HCT116 (cell line): ENCODE results near the gene KLF2. TPM values are rescaled to one million over a fixed set of nuclear protein-coding genes. Genes with fewer than 3 reads are reported as not detected.

Source experiments
- ATAC-seq: fragments of 200-7000 bp; cut with Tn5 transposase; 2 replicates; pipeline ENCODE4 v1.9.1; 2020; ENCODE audit warnings: mild to moderate bottlenecking, moderate library complexity
- BruUV-seq: library from RNA; stranded (reverse); fragments of 400-500 nt; replicated peaks from 2 replicates; lab custom pipeline; 2021; lab: Mats Ljungman, UMichigan
- CTCF ChIA-PET: fragments of 300-600 bp; sonication (Branson Sonifier 250); formaldehyde crosslinking; loops from one replicate; lab custom pipeline; 2021; ENCODE audit warnings: antibody characterized with exemption; lab: Charles Lee
- POLR2A ChIA-PET: fragments of 300-600, 350-600 bp; sonication (Branson Sonifier 250); formaldehyde crosslinking; loops from one replicate; lab custom pipeline; 2021; ENCODE audit warnings: antibody characterized with exemption; lab: Charles Lee
- RAD21 ChIA-PET, 2 experiments: fragments of 300-600 bp; sonication (Branson Sonifier 250); formaldehyde crosslinking; loops; one replicate each; lab custom pipeline; 2023; ENCODE audit warnings: low total read pairs in 2 of 2; ENCODE audit not compliant: uncharacterized antibody in 2 of 2, unreplicated experiment in 2 of 2, low non-redundant PET in 1 of 2; lab: Charles Lee
- DNase-seq: peaks from one replicate; pipeline ENCODE4 v3.0.0-alpha.2; 2010; ENCODE audit warnings: low read depth, low spot score
- H2AFZ ChIP-seq: fragments of 200-600 bp; shearing (Covaris generic), sonication (generic); 2 replicates; pipeline ENCODE4 v1.6.1; 2017; ENCODE audit warnings: low read depth, mixed run types, mixed read lengths, antibody characterized with exemption, low read length; ENCODE audit not compliant: poor library complexity, severe bottlenecking
- H3K27ac ChIP-seq: 2 replicates; pipeline ENCODE4 v1.5.1; 2012; ENCODE audit warnings: low read depth, low read length
- H3K27me3 ChIP-seq: fragments of 200-600 bp; sonication (generic); 2 replicates; pipeline ENCODE4 v1.6.1; 2016; ENCODE audit warnings: mixed run types, low read length, mixed read lengths; ENCODE audit not compliant: insufficient read depth
- H3K36me3 ChIP-seq, 2 experiments: fragments of 200-500 bp in 1 of 2; fragments of 200-600 bp in 1 of 2; sonication (Bioruptor generic) in 1 of 2; sonication (generic) in 1 of 2; 2 replicates each; pipeline versions ENCODE4 v1.5.1 to v1.6.1; 2014 to 2016; ENCODE audit warnings: low read length in 2 of 2, inconsistent platforms in 1 of 2, mixed read lengths in 1 of 2, mixed run types in 1 of 2; ENCODE audit not compliant: insufficient read depth in 2 of 2, control insufficient read depth in 1 of 2
- H3K4me1 ChIP-seq, 2 experiments: fragments of 200-600 bp in 1 of 2; sonication (generic) in 1 of 2; 2 replicates each; pipeline versions ENCODE4 v1.5.1 to v1.6.1; 2012 to 2017; ENCODE audit warnings: low read length in 2 of 2, inconsistent platforms in 1 of 2, mild to moderate bottlenecking in 1 of 2, mixed read lengths in 1 of 2, mixed run types in 1 of 2, moderate library complexity in 1 of 2; ENCODE audit not compliant: insufficient read depth in 2 of 2, control insufficient read depth in 1 of 2
- H3K4me2 ChIP-seq: fragments of 200-600 bp; sonication (generic); 2 replicates; pipeline ENCODE4 v1.6.1; 2017; ENCODE audit warnings: mixed run types, low read length, mixed read lengths
- H3K4me3 ChIP-seq, 2 experiments: fragments of 200-600 bp in 1 of 2; sonication (generic) in 1 of 2; replicated peaks in 1 of 2; 2 replicates each; pipeline ENCODE4 v1.5.1; 2011 to 2016; ENCODE audit warnings: low read length in 2 of 2, control low read depth in 1 of 2, low read depth in 1 of 2, mild to moderate bottlenecking in 1 of 2, mixed read lengths in 1 of 2, mixed run types in 1 of 2
- H3K79me2 ChIP-seq: fragments of 200-600 bp; sonication (generic); 2 replicates; pipeline ENCODE4 v1.6.1; 2017; ENCODE audit warnings: mild to moderate bottlenecking, mixed run types, low read length, moderate library complexity, mixed read lengths; ENCODE audit not compliant: insufficient read depth
- H3K9ac ChIP-seq: fragments of 200-600 bp; sonication (generic); 2 replicates; pipeline ENCODE4 v1.6.1; 2016; ENCODE audit warnings: low read length, mixed read lengths
- H3K9me2 ChIP-seq: fragments of 200-600 bp; sonication (generic), shearing (Covaris generic); 2 replicates; pipeline ENCODE4 v1.6.1; 2017; ENCODE audit warnings: mixed run types, mild to moderate bottlenecking, moderate library complexity; ENCODE audit not compliant: insufficient read depth
- H3K9me3 ChIP-seq, 2 experiments: fragments of 200-500 bp in 1 of 2; fragments of 200-600 bp in 1 of 2; sonication (Bioruptor generic) in 1 of 2; sonication (generic) in 1 of 2; 2 replicates each; pipeline ENCODE4 v1.6.1; 2014 to 2017; ENCODE audit warnings: low read length in 2 of 2, mixed read lengths in 2 of 2, inconsistent platforms in 1 of 2, low read depth in 1 of 2, mild to moderate bottlenecking in 1 of 2, mixed run types in 1 of 2, moderate library complexity in 1 of 2; ENCODE audit not compliant: control insufficient read depth in 1 of 2, insufficient read depth in 1 of 2
- H4K20me1 ChIP-seq: fragments of 200-600 bp; sonication (generic), shearing (Covaris generic); 2 replicates; pipeline ENCODE4 v1.6.1; 2017; ENCODE audit warnings: mixed run types, mild to moderate bottlenecking, moderate library complexity; ENCODE audit not compliant: insufficient read depth
- CTCF ChIP-seq, 3 experiments: fragments of 200-600 bp in 1 of 3; sonication (generic) in 1 of 3; IDR thresholded peaks in 2 of 3; conservative IDR thresholded peaks in 1 of 3; 2 replicates each; pipeline ENCODE4 v1.5.1; 2012 to 2017; ENCODE audit warnings: low read depth in 2 of 3, low read length in 2 of 3, antibody characterized with exemption in 1 of 3, borderline replicate concordance in 1 of 3, control low read depth in 1 of 3, mild to moderate bottlenecking in 1 of 3, mixed read lengths in 1 of 3, mixed run types in 1 of 3, moderate library complexity in 1 of 3; ENCODE audit not compliant: insufficient read depth in 1 of 3
- EGR1 ChIP-seq: IDR thresholded peaks from 2 replicates; pipeline ENCODE4 v1.6.1; 2012; ENCODE audit warnings: low read depth
- ELF1 ChIP-seq: IDR thresholded peaks from 2 replicates; pipeline ENCODE4 v1.6.1; 2012; ENCODE audit warnings: low read depth, borderline replicate concordance
- FOSL1 ChIP-seq: IDR thresholded peaks from 2 replicates; pipeline ENCODE4 v1.6.1; 2012; ENCODE audit warnings: low read depth
- JUND ChIP-seq: IDR thresholded peaks from 2 replicates; pipeline ENCODE4 v1.6.1; 2012
- POLR2A ChIP-seq: IDR thresholded peaks from 2 replicates; pipeline ENCODE4 v1.7.0; 2011; ENCODE audit warnings: borderline replicate concordance; ENCODE audit not compliant: insufficient read depth, insufficient read length; ENCODE audit errors: extremely low read depth
- RAD21 ChIP-seq: IDR thresholded peaks from 2 replicates; pipeline ENCODE4 v1.6.1; 2012; ENCODE audit warnings: low read depth, mild to moderate bottlenecking
- SIN3A ChIP-seq: IDR thresholded peaks from 2 replicates; pipeline ENCODE4 v1.6.1; 2012; ENCODE audit warnings: low read depth
- SP1 ChIP-seq: IDR thresholded peaks from 2 replicates; pipeline ENCODE4 v1.6.1; 2012; ENCODE audit warnings: low read depth
- SRF ChIP-seq: IDR thresholded peaks from 2 replicates; pipeline ENCODE4 v1.6.1; 2012; ENCODE audit warnings: low read depth
- TCF7L2 ChIP-seq: IDR thresholded peaks from 2 replicates; pipeline ENCODE4 v1.7.0; 2011; ENCODE audit warnings: borderline replicate concordance, inconsistent platforms; ENCODE audit not compliant: insufficient read depth, insufficient read length; ENCODE audit errors: extremely low read depth
- YY1 ChIP-seq: IDR thresholded peaks from 2 replicates; pipeline ENCODE4 v1.6.1; 2011; ENCODE audit warnings: low read length, low read depth, moderate library complexity, mild to moderate bottlenecking; ENCODE audit not compliant: insufficient replicate concordance; ENCODE audit errors: extremely low read depth
- ZBTB33 ChIP-seq: IDR thresholded peaks from 2 replicates; pipeline ENCODE4 v1.6.1; 2011; ENCODE audit warnings: mild to moderate bottlenecking, low read length, moderate library complexity; ENCODE audit not compliant: insufficient replicate concordance; ENCODE audit errors: extremely low read depth
- intact Hi-C: fragments of 100-400 bp; cut with micrococcal nuclease; formaldehyde crosslinking; loops from 2 replicates; pipeline ENCODE4 v1.10.0; 2022
- total RNA-seq: library from RNA; stranded (reverse); gene quantifications from one replicate; pipeline ENCODE4 v1.2.1, GENCODE V29; 2021; ENCODE audit not compliant: unreplicated experiment

The KLF2 gene
- total RNA-seq, 1 experiment from 2014 or later: 39.4 TPM

GRCh38 chr19:16330806-16331690 is 6.4 kb downstream of the KLF2 start:
- Histone ChIP-seq H3K79me2 (peaks cover 15% of the 10 kb centered on the region), H3K36me3 (peaks cover 5 to 11% of the 10 kb centered on the region in 2 experiments; a peak in 2 of 4 replicates), H3K4me3 (peak overlapping the region; percentile 5 to 31; a peak in 1 of 4 replicates), H3K9me3 (no peaks in the 10 kb centered on the region), H3K27ac (no peak overlapping the region), H3K4me2 (peak overlapping the region; percentile 66), H3K4me1 (peaks cover 7 to 29% of the 10 kb centered on the region in 2 experiments; a peak in 3 of 4 replicates), H4K20me1 (0 out of 2 replicates have a peak, but pooled peaks cover 5% of the 10 kb centered on the region), H2AFZ (no peak overlapping the region), H3K9me2 (no peaks in the 10 kb centered on the region), H3K9ac (peak overlapping the region; percentile 32), H3K27me3 (no peaks in the 10 kb centered on the region)
- ChIA-PET POLR2A (interaction anchor here (0.6 to 4.3 kb wide), 6 partner anchors 8 to 765 kb away, joined by 3 to 32 read pairs (median 3); partner anchors contain the start of gene AP1M1), RAD21 (no interaction called here), CTCF (interaction anchor here (1.2 to 2.0 kb wide), 3 partner anchors 8 to 52 kb away, joined by 4 to 6 read pairs (median 5); no protein-coding TSS in a partner anchor)
- peak; percentile 7; the same call in 1 of the 2 replicates for ATAC-seq
- intact Hi-C loops: no loop called here
- no peak for DNase-seq
- no TSS peak for BruUV-seq
- TF ChIP-seq YY1: no peak
- no peak for TF ChIP-seq SRF

GRCh38 chr19:16333001-16333586 is 8.5 kb downstream of the KLF2 start:
- DNase-seq (no peak), ATAC-seq (no peak)
- no peak for TF ChIP-seq POLR2A
- no peak for TF ChIP-seq JUND
- no peak for TF ChIP-seq SRF
- TF ChIP-seq ELF1: no peak
- no peak for TF ChIP-seq SIN3A
- TF ChIP-seq CTCF (IDR thresholded peaks at IDR 0.05 in 2 of 3, conservative IDR thresholded peaks at IDR 0.05 in 1 of 3; ENCODE audit: borderline replicate concordance in 1 of 3, insufficient read depth in 1 of 3, low read depth in 2 of 3, low read length in 2 of 3): no peak
- TF ChIP-seq SP1: no peak
- TF ChIP-seq TCF7L2: no peak
- no peak for TF ChIP-seq YY1
- TF ChIP-seq ZBTB33: no peak
- TF ChIP-seq EGR1: no peak
- no peak for TF ChIP-seq FOSL1
- TF ChIP-seq RAD21: no peak

More at GRCh38 chr19:16333001-16333586, 8.5 kb downstream of the KLF2 start:
- intact Hi-C loops: no loop called here
- POLR2A ChIA-PET: interaction anchor here (1.9 kb wide), 1 partner anchor 9 kb away, joined by 6 read pairs; the partner anchor contains the start of gene KLF2
- no peak overlapping the region for H3K9ac ChIP-seq
- H3K4me1 ChIP-seq: peaks cover 9 to 32% of the 10 kb centered on the region in 2 experiments
- CTCF ChIA-PET: no interaction called here
- H3K4me3 ChIP-seq: no peak overlapping the region
- no peaks in the 10 kb centered on the region for H3K9me2 ChIP-seq
- no TSS peak for BruUV-seq
- no peaks in the 10 kb centered on the region for H3K27me3 ChIP-seq
- H3K79me2 ChIP-seq: no peaks in the 10 kb centered on the region
- no peaks in the 10 kb centered on the region for H3K9me3 ChIP-seq
- H3K36me3 ChIP-seq: no peaks in the 10 kb centered on the region
- 0 out of 2 replicates have a peak, but pooled peaks cover 4% of the 10 kb centered on the region for H4K20me1 ChIP-seq
- no peak overlapping the region for H2AFZ ChIP-seq
- no peak overlapping the region for H3K27ac ChIP-seq
- no peak overlapping the region for H3K4me2 ChIP-seq
- RAD21 ChIA-PET: no interaction called here
